Hepatic stellate cell (primary cell): ENCODE measurements around the gene TIMP3.
"Not testable (repeated sequence)": the region's sequence is repeated elsewhere in the genome, so short reads cannot be mapped to it uniquely, and the experiment has no call there.

Experiments used
- DNase-seq: peaks from one replicate; pipeline ENCODE4 v3.0.0; 2011; ENCODE audit warnings: low spot score

Gene TIMP3

GRCh38 chr22:32801537-32802236, at the start of gene TIMP3:
TIMP3 (plus strand) TSS chr22:32801705; CDS start chr22:32802002, 297 bp downstream.
- DNase-seq, result peak; percentile 92

GRCh38 chr22:32752326-32752725, 49.2 kb upstream of the TIMP3 start:
- no peak for DNase-seq

GRCh38 chr22:32752816-32753520, 48.5 kb upstream of the TIMP3 start:
- DNase-seq, result peak; percentile 41

- no peak for DNase-seq
Observed at GRCh38 chr22:32753591-32753990, 47.9 kb upstream of the TIMP3 start.

GRCh38 chr22:32754413-32755041, 47.0 kb upstream of the TIMP3 start:
- peak; percentile 63 for DNase-seq

- not testable (repeated sequence) for DNase-seq
Observed at GRCh38 chr22:32757086-32757762, 44.3 kb upstream of the TIMP3 start.

- no peak for DNase-seq
Observed at GRCh38 chr22:32758866-32759385, 42.6 kb upstream of the TIMP3 start.

GRCh38 chr22:32760396-32760795, 41.1 kb upstream of the TIMP3 start:
- DNase-seq, result no peak

GRCh38 chr22:32760815-32761214, 40.7 kb upstream of the TIMP3 start:
- DNase-seq, result no peak

GRCh38 chr22:32761251-32761903, 40.1 kb upstream of the TIMP3 start:
- DNase-seq, result peak; percentile 84

GRCh38 chr22:32764330-32765131, 37.0 kb upstream of the TIMP3 start:
- DNase-seq, result peak; percentile 83

GRCh38 chr22:32765132-32765618, 36.3 kb upstream of the TIMP3 start:
- DNase-seq, result no peak

GRCh38 chr22:32771756-32772155, 29.7 kb upstream of the TIMP3 start:
- DNase-seq, result no peak

GRCh38 chr22:32775957-32776356, 25.5 kb upstream of the TIMP3 start:
- DNase-seq, result no peak

GRCh38 chr22:32776397-32776796, 25.1 kb upstream of the TIMP3 start:
- DNase-seq, result no peak

GRCh38 chr22:32776802-32777201, 24.7 kb upstream of the TIMP3 start:
- DNase-seq, result no peak

GRCh38 chr22:32777987-32778386, 23.5 kb upstream of the TIMP3 start:
- DNase-seq, result no peak

GRCh38 chr22:32780726-32781310, 20.7 kb upstream of the TIMP3 start:
- no peak for DNase-seq

GRCh38 chr22:32781695-32782094, 19.8 kb upstream of the TIMP3 start:
- DNase-seq, result no peak

- no peak for DNase-seq
Observed at GRCh38 chr22:32785321-32786026, 16.0 kb upstream of the TIMP3 start.
